Measurements from ENCODE around the gene CRMP1. TPM values are rescaled to one million over a fixed set of nuclear protein-coding genes. Genes with fewer than 3 reads are reported as not detected.

Gene CRMP1
- polyA plus RNA-seq, 1 donor (not counting 4 experiments of a cell fraction or from before 2014, with no cell fraction given) = 0.03 TPM

DNA sequence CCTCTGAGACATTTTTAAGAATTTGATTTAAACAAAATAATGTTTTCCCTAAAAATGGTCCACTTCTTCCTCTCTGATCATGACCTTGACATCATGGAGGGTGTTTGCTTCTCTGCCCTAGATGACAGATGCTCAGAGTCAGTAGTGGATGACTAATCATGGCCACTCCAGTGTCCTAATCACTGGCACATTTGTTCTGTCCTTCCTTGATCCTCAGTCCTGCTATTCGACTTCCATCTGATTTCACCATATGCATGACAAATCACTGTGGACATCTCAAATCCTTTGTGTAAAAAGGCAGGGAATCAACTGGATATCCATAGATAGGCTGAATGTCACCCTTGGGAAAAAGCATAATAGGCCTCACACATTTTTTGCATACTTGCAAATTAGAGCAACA, 9.0 kb downstream of the CRMP1 start:
- Histone ChIP-seq H3K4me3 (ENCODE audit: control insufficient read depth in 2 of 3, extremely low read depth in 1 of 3, insufficient read depth in 2 of 3, low read depth in 1 of 3, low read length in 3 of 3) (no peak overlapping the region), H3K79me2 (ENCODE audit: control insufficient read depth, insufficient read depth, low read length) (no peaks in the 10 kb centered on the region), H2AFZ (ENCODE audit: control insufficient read depth, low read length) (no peak overlapping the region), H3K9me3 (ENCODE audit: control insufficient read depth, low read depth, low read length) (no peaks in the 10 kb centered on the region), H3K4me2 (ENCODE audit: control insufficient read depth, extremely low read depth, insufficient read depth, low read depth, low read length) (no peak overlapping the region), H3K4me1 (ENCODE audit: control insufficient read depth, extremely low read depth, insufficient read depth, low read length) (no peaks in the 10 kb centered on the region), H3K27me3 (ENCODE audit: control insufficient read depth, extremely low read depth, insufficient read depth, low read length) (peaks cover 30% of the 10 kb centered on the region), H3K9me1 (ENCODE audit: control insufficient read depth, extremely low read depth, insufficient read depth, low read length) (no peaks in the 10 kb centered on the region), H3K36me3 (ENCODE audit: control insufficient read depth in 2 of 2, extremely low read depth in 1 of 2, insufficient read depth in 2 of 2, low read length in 2 of 2) (no peaks in the 10 kb centered on the region), H4K20me1 (ENCODE audit: control insufficient read depth, extremely low read depth, insufficient read depth, low read length) (no peaks in the 10 kb centered on the region), H3K9ac (ENCODE audit: control insufficient read depth, extremely low read depth, insufficient read depth, low read length) (no peak overlapping the region), H3K27ac (ENCODE audit: control insufficient read depth, insufficient read depth, low read length) (no peak overlapping the region)
- dilution Hi-C loops (cut with MboI; ENCODE audit: extremely low pct_ligation_motif_present, low sequenced_read_pairs) = no loop called here
- FAIRE-seq (no peak), DNase-seq (ENCODE audit: low read depth, low spot score) (no peak)
- TF ChIP-seq EZH2 (IDR thresholded peaks at IDR 0.05; ENCODE audit: low read length) = no peak
- no peak for TF ChIP-seq CTCF (optimal IDR thresholded peaks at IDR 0.05 in 1 of 3, IDR thresholded peaks at IDR 0.05 in 1 of 3, conservative IDR thresholded peaks at IDR 0.05 in 1 of 3; ENCODE audit: extremely low read depth in 1 of 3, insufficient read depth in 2 of 3, low read length in 3 of 3)

GRCh38 chr4:5882947-5883346, 9.9 kb downstream of the CRMP1 start:
- Histone ChIP-seq H3K79me2 (ENCODE audit: control insufficient read depth, insufficient read depth, low read length) (no peaks in the 10 kb centered on the region), H3K9me1 (ENCODE audit: control insufficient read depth, extremely low read depth, insufficient read depth, low read length) (no peaks in the 10 kb centered on the region), H3K4me1 (ENCODE audit: control insufficient read depth, extremely low read depth, insufficient read depth, low read length) (no peaks in the 10 kb centered on the region), H3K27ac (ENCODE audit: control insufficient read depth, insufficient read depth, low read length) (no peak overlapping the region), H3K36me3 (ENCODE audit: control insufficient read depth in 2 of 2, extremely low read depth in 1 of 2, insufficient read depth in 2 of 2, low read length in 2 of 2) (no peaks in the 10 kb centered on the region), H2AFZ (ENCODE audit: control insufficient read depth, low read length) (no peak overlapping the region), H3K9me3 (ENCODE audit: control insufficient read depth, low read depth, low read length) (no peaks in the 10 kb centered on the region), H3K4me2 (ENCODE audit: control insufficient read depth, extremely low read depth, insufficient read depth, low read depth, low read length) (no peak overlapping the region), H3K4me3 (ENCODE audit: control insufficient read depth in 2 of 3, extremely low read depth in 1 of 3, insufficient read depth in 2 of 3, low read depth in 1 of 3, low read length in 3 of 3) (no peak overlapping the region), H4K20me1 (ENCODE audit: control insufficient read depth, extremely low read depth, insufficient read depth, low read length) (no peaks in the 10 kb centered on the region), H3K9ac (ENCODE audit: control insufficient read depth, extremely low read depth, insufficient read depth, low read length) (no peak overlapping the region), H3K27me3 (ENCODE audit: control insufficient read depth, extremely low read depth, insufficient read depth, low read length) (peaks cover 23% of the 10 kb centered on the region)
- DNase-seq (ENCODE audit: low read depth, low spot score) (no peak), FAIRE-seq (no peak)
- no peak for TF ChIP-seq CTCF (optimal IDR thresholded peaks at IDR 0.05 in 1 of 3, IDR thresholded peaks at IDR 0.05 in 1 of 3, conservative IDR thresholded peaks at IDR 0.05 in 1 of 3; ENCODE audit: extremely low read depth in 1 of 3, insufficient read depth in 2 of 3, low read length in 3 of 3)
- no peak for TF ChIP-seq EZH2 (IDR thresholded peaks at IDR 0.05; ENCODE audit: low read length)
- dilution Hi-C loops (cut with MboI; ENCODE audit: extremely low pct_ligation_motif_present, low sequenced_read_pairs) = no loop called here

Data from keratinocyte (primary cell).